Stimulated activated memory B cell treated with anti-CD40 and anti-IgM and Interleukin-4, amounts not matched to agents 10 μg/mL and 1 μg/mL and 100 μg/mL, for 72 hours (primary cell): ENCODE results near the gene TFEB.

Experiments used
- ATAC-seq: fragments of 150-1000 bp; cut with Tn5 transposase; 2 replicates; pipeline ENCODE4 v1.10.0; 2021
- H3K27ac Mint-ChIP-seq: one replicate; pipeline ENCODE4 v1.8.0; 2022; ENCODE audit warnings: mild to moderate bottlenecking, mixed read lengths
- H3K27me3 Mint-ChIP-seq: one replicate; pipeline ENCODE4 v1.8.0; 2022; ENCODE audit warnings: mixed read lengths
- H3K36me3 Mint-ChIP-seq: one replicate; pipeline ENCODE4 v1.8.0; 2022; ENCODE audit warnings: mixed read lengths
- H3K4me1 Mint-ChIP-seq: one replicate; pipeline ENCODE4 v1.8.0; 2022; ENCODE audit warnings: mixed read lengths
- H3K4me3 Mint-ChIP-seq: one replicate; pipeline ENCODE4 v1.8.0; 2022; ENCODE audit warnings: mild to moderate bottlenecking, moderate library complexity, mixed read lengths
- H3K9me3 Mint-ChIP-seq: one replicate; pipeline ENCODE4 v1.8.0; 2022; ENCODE audit warnings: mixed read lengths

Gene TFEB

GRCh38 chr6:41702089-41702745, 33.2 kb downstream of the TFEB start:
- no peaks in the 10 kb centered on the region for H3K9me3 Mint-ChIP-seq
- H3K27ac Mint-ChIP-seq: peak overlapping the region; percentile 98
- H3K27me3 Mint-ChIP-seq: no peaks in the 10 kb centered on the region
- H3K4me3 Mint-ChIP-seq: no peak overlapping the region
- H3K4me1 Mint-ChIP-seq: peaks cover 97% of the 10 kb centered on the region
- ATAC-seq: no peak
- H3K36me3 Mint-ChIP-seq: peaks cover 31% of the 10 kb centered on the region

DNA sequence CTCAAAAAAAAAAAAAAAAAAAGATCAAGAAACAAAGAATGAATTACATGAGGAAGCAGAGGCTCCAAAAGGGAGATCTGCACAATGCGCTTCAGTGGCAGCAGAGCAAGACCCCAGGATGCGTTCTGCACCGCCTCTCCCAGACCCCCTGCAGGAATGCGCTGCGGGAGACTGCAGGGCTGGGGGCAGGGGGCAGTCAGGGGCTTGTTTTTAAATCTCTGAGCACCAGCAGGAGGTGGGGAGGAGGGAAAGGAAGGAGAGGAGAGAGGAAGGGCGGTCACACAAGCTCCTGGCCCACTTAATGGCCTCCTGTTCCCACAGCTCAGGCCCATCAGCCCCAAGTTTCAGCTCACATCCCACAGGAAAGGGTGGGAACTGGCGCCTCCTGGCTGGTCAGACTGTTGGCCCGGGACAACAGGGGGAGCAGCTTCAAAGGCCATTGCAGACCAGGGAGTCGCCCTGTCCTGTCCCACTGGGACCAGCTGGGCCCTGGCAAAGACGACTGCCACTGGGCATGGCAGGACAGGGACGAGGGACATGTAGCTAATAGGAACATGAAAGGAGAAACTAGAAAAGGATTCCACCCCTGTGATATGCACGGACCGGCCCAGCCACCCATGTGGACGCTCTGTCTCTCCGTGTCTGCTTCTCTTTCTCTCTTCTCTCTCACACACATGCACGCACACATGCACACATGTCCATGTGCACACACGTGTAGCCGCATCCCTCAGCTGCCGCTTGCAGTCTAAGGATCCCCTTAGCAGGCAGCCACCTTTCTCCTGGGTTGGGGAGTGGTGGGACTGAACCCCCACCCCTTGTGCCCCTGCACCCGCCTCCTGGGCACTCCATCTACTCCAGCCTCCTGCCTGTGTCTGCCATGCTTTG, 34.7 kb downstream of the TFEB start:
- Mint-ChIP-seq H3K27me3 (no peaks in the 10 kb centered on the region), H3K4me1 (peaks cover 88% of the 10 kb centered on the region), H3K27ac (peak overlapping the region; percentile 98), H3K9me3 (no peaks in the 10 kb centered on the region), H3K36me3 (peaks cover 29% of the 10 kb centered on the region), H3K4me3 (peak overlapping the region; percentile 68)
- no peak for ATAC-seq

DNA sequence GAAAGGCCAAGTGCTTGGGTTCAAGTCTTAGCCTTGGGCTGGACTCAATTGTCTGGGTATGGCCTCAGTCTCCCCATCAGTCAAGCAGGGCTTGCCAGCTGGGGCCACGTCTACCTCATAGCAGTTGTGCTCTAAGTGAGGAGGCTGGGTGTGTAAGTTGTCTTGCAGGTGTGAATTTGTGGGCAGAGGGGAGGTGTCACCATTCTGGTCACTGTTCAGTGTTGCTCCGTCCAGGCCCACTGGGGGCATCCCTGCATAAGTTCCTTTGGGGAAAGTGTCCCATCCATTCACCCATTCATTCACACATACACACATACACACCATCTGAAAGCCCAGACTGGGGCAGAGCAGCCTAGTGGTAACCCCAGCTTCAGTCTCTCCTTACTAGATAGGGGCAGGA, 36.3 kb downstream of the TFEB start:
- no peak for ATAC-seq
- peak overlapping the region; percentile 98 for H3K27ac Mint-ChIP-seq
- no peaks in the 10 kb centered on the region for H3K27me3 Mint-ChIP-seq
- H3K4me3 Mint-ChIP-seq: no peak overlapping the region
- peaks cover 85% of the 10 kb centered on the region for H3K4me1 Mint-ChIP-seq
- no peaks in the 10 kb centered on the region for H3K9me3 Mint-ChIP-seq
- H3K36me3 Mint-ChIP-seq: peaks cover 29% of the 10 kb centered on the region

DNA sequence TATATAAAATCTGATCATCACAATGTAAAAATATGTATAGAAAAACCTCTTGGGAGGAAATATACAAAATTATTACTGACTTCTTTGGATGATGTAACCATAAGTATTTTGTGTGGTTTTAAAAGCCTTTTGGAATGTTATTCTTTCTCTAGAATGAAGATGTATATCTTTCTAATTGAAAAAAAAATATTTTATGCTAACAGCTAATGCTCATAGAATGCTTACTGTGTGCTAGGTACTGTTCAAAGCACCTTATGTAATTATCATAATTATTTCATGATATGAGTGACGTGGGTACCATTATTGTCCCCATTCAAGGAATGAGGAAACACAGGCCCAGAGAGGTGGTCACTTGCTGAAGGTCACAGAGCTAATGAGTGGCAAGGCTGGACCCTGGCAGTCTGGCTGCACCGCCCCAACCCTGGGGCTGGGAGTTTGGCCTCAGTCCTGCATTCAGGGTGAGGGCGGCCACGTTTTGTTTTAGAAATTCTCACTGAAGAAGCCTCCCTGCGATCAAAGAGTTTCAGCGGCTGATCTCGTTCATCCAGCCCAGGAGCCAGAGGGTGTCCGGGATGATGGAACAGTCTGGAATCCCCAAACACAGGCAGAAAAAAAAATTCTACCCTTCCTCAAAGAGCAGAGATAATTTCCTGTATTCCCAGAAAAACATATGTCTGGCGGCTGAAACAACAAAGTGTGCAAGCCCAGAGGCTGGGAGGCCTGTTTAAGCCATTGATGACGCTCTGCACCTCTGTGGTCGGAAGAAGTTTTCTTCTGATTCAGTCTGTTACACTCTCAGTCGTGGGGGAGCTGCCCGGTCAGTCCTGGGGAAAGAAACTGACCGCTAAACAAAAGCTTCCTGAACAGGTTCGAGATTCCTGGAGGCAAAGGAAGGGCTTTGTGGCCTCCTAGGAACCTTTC, 37.3 kb downstream of the TFEB start:
- Mint-ChIP-seq H3K27ac (peak overlapping the region; percentile 98), H3K36me3 (peaks cover 29% of the 10 kb centered on the region), H3K27me3 (no peaks in the 10 kb centered on the region), H3K4me3 (no peak overlapping the region), H3K9me3 (no peaks in the 10 kb centered on the region), H3K4me1 (peaks cover 76% of the 10 kb centered on the region)
- ATAC-seq: no peak

DNA sequence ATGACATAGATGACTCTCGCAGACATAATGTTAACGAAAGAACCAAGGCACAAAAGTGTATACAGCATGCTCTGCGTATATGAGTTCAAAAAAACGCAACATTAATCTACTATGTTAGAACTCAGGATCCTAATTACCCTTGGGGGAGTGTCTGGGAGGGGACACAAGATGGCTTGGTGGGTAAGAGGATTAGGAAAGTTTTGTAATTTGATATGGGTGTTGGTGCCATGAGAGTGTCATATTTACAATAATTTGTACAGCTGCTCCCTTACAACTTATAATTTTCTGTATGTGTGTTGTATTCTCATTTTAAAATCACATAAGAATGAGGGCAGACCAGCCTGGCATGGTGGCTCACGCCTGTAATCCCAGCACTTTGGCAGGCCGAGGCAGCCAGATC, 38.6 kb downstream of the TFEB start:
- no peak for ATAC-seq
- no peaks in the 10 kb centered on the region for H3K27me3 Mint-ChIP-seq
- no peak overlapping the region for H3K4me3 Mint-ChIP-seq
- H3K4me1 Mint-ChIP-seq: peaks cover 68% of the 10 kb centered on the region
- H3K27ac Mint-ChIP-seq: no peak overlapping the region
- H3K9me3 Mint-ChIP-seq: no peaks in the 10 kb centered on the region
- peaks cover 33% of the 10 kb centered on the region for H3K36me3 Mint-ChIP-seq

GRCh38 chr6:41695825-41696224, 39.6 kb downstream of the TFEB start:
- Mint-ChIP-seq H3K27ac (no peak overlapping the region), H3K36me3 (peaks cover 37% of the 10 kb centered on the region), H3K27me3 (no peaks in the 10 kb centered on the region), H3K4me1 (peaks cover 65% of the 10 kb centered on the region), H3K4me3 (no peak overlapping the region), H3K9me3 (no peaks in the 10 kb centered on the region)
- ATAC-seq: no peak

DNA sequence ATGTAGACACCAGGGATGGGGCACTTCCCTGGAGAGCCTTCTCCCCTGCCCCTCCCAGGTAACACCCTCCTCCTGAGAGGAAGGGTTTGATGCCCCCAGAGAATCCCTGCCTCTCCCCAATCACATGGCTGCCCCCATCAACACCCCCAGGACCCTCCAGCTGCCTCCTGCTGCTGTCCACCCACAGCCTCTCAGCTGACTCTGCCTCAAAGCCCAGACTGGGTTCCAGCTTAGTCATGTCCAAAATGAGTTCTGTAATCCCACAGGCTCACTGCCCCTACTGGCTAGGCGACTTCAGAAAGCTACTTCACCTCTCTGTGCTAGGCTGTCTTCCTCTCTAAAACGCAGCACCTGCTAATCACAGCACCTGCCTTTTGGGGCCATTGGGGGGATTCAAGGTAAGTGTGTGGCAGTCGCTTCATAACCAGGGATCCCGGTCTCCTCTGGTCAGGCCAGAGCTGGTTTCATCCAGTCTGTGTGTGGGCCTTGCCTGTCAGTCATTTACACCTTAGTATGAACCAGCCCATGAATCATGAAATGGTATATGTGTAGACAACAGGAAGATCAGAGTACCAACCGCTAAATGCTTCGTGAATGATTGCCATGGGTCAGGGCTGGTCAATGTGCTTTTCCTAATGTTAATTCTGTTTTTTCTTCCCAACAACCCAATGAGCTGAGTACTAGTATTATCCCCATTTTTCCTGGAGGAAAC, 40.4 kb downstream of the TFEB start:
- Mint-ChIP-seq H3K27ac (peak overlapping the region; percentile 93), H3K9me3 (no peaks in the 10 kb centered on the region), H3K4me3 (no peak overlapping the region), H3K36me3 (peaks cover 38% of the 10 kb centered on the region), H3K27me3 (no peaks in the 10 kb centered on the region), H3K4me1 (peaks cover 65% of the 10 kb centered on the region)
- no peak for ATAC-seq

GRCh38 chr6:41693281-41694240, 41.8 kb downstream of the TFEB start:
- H3K4me1 Mint-ChIP-seq: peaks cover 61% of the 10 kb centered on the region
- H3K27ac Mint-ChIP-seq: peak overlapping the region; percentile 93
- H3K27me3 Mint-ChIP-seq: no peaks in the 10 kb centered on the region
- H3K36me3 Mint-ChIP-seq: peaks cover 45% of the 10 kb centered on the region
- peak; percentile 36 for ATAC-seq
- H3K9me3 Mint-ChIP-seq: no peaks in the 10 kb centered on the region
- H3K4me3 Mint-ChIP-seq: no peak overlapping the region

- peaks cover 60% of the 10 kb centered on the region for H3K4me1 Mint-ChIP-seq
These were observed 42.7 kb downstream of the TFEB start for GRCh38 chr6:41692730-41693129.

DNA sequence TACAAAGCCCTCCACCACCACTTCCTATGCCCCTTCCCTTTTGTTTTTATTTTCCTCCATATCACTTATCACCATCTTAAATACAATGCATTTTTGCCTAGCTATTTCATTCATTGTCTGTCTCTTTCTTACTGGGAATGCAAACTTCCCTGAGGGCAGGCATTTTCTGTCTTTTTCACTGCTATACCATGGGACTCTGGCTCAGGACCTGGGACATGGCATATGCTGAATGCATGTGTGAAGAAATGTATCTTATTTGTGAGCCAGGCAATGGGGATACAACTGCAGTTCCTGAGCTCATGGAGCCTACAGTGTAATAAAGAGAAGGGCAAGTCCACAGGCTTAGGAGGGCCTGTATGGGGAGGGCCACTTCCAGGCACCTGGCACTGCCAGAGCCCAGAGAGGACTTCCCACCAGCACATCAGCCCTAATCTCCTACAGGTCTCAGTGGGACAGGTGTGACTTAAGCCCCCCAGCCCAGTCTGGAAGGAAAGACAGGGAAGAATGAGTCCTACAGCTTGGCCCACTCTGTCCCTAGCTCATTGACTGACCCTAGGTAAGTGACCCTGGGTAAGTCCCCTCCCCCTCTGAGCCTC, 43.2 kb downstream of the TFEB start:
- peaks cover 53% of the 10 kb centered on the region for H3K36me3 Mint-ChIP-seq
- H3K27me3 Mint-ChIP-seq: no peaks in the 10 kb centered on the region
- peak overlapping the region; percentile 93 for H3K27ac Mint-ChIP-seq

More at GRCh38 chr6:41692730-41693129, 42.7 kb downstream of the TFEB start:
- H3K36me3 Mint-ChIP-seq: peaks cover 48% of the 10 kb centered on the region
- no peak overlapping the region for H3K4me3 Mint-ChIP-seq
- H3K27me3 Mint-ChIP-seq: no peaks in the 10 kb centered on the region
- H3K9me3 Mint-ChIP-seq: no peaks in the 10 kb centered on the region
- ATAC-seq: no peak
- H3K27ac Mint-ChIP-seq: peak overlapping the region; percentile 93

GRCh38 chr6:41691426-41692079, 43.9 kb downstream of the TFEB start:
- no peak overlapping the region for H3K4me3 Mint-ChIP-seq
- peaks cover 60% of the 10 kb centered on the region for H3K36me3 Mint-ChIP-seq
- H3K9me3 Mint-ChIP-seq: no peaks in the 10 kb centered on the region
- ATAC-seq: no peak
- H3K4me1 Mint-ChIP-seq: peaks cover 62% of the 10 kb centered on the region
- no peaks in the 10 kb centered on the region for H3K27me3 Mint-ChIP-seq
- H3K27ac Mint-ChIP-seq: peak overlapping the region; percentile 93

More for the DNA sequence above, 43.2 kb downstream of the TFEB start:
- Mint-ChIP-seq H3K4me1 (peaks cover 61% of the 10 kb centered on the region), H3K9me3 (no peaks in the 10 kb centered on the region), H3K4me3 (no peak overlapping the region)
- ATAC-seq: no peak

- Mint-ChIP-seq H3K27ac (peak overlapping the region; percentile 93), H3K36me3 (peaks cover 68% of the 10 kb centered on the region), H3K27me3 (no peaks in the 10 kb centered on the region), H3K9me3 (no peaks in the 10 kb centered on the region), H3K4me3 (peak overlapping the region; percentile 8), H3K4me1 (peaks cover 56% of the 10 kb centered on the region)
- ATAC-seq: no peak
These were observed 44.7 kb downstream of the TFEB start for GRCh38 chr6:41690541-41691330.
